ENCODE results near the gene NTNG1.
A peak's percentile ranks its signal among the peaks of the same experiment; 100 is the strongest.

NTNG1 gene

DNA sequence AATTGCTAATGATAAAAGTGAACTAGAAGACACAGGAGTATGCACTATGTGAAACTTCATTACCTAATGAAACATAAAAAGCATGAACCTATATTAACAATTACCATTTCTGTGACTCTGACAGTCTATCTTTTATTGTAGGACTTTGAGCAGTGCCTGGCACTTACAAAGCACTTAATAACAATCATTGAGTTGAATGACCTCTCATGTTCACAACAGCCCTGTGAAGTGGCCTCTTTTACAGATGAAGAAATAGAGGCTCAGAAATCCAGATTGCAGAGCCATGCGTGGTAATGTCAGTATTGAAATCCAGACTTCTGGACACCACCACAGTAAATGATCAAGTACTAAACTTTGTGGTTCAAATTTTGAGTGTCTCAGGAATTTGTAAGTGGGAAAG is 326.4 kb downstream of the NTNG1 start:
- TF ChIP-seq, protein P1, sequence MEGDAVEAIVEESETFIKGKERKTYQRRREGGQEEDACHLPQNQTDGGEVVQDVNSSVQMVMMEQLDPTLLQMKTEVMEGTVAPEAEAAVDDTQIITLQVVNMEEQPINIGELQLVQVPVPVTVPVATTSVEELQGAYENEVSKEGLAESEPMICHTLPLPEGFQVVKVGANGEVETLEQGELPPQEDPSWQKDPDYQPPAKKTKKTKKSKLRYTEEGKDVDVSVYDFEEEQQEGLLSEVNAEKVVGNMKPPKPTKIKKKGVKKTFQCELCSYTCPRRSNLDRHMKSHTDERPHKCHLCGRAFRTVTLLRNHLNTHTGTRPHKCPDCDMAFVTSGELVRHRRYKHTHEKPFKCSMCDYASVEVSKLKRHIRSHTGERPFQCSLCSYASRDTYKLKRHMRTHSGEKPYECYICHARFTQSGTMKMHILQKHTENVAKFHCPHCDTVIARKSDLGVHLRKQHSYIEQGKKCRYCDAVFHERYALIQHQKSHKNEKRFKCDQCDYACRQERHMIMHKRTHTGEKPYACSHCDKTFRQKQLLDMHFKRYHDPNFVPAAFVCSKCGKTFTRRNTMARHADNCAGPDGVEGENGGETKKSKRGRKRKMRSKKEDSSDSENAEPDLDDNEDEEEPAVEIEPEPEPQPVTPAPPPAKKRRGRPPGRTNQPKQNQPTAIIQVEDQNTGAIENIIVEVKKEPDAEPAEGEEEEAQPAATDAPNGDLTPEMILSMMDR (IDR thresholded peaks at IDR 0.05), result no peak

DNA sequence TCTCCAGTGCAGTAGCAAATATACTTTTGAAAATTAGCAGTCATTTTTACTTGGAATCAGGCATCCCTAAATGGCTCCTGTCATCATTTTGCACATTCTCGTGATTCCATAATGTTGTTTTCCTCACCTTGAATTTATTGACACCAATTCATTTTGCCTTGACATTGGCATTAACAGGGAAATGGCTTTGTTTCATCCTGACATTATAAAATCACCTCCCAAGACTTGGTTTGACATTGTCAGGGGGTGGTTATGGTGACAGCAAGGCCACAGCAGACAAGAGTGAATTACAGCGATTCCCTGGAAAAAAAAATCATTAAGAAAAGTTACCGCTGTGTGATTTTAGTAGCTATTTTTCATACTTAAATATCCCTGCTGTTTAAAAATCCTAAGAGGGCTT is 327.0 kb downstream of the NTNG1 start:
- TF ChIP-seq, protein P1 (IDR thresholded peaks at IDR 0.05), result no peak

DNA sequence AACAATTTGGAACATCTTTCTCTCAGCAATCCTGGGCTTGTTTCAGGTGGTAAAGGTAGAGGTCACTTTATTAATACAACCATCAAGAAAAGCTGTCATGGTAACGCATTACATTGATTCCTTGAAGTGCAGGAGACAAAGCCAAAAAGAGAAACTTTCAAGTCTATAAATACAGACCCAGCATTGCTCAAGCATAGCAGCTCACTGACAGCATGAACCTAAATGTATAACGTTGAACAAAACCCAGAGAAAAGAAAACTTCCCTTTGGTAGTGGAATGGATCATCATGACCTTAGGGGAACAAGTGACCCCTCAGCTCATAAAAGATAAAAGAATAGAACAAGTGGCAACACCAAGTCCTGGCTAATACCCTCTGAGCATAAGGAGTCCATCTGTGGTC is 332.2 kb downstream of the NTNG1 start:
- TF ChIP-seq, protein P1 (IDR thresholded peaks at IDR 0.05), result no peak

DNA sequence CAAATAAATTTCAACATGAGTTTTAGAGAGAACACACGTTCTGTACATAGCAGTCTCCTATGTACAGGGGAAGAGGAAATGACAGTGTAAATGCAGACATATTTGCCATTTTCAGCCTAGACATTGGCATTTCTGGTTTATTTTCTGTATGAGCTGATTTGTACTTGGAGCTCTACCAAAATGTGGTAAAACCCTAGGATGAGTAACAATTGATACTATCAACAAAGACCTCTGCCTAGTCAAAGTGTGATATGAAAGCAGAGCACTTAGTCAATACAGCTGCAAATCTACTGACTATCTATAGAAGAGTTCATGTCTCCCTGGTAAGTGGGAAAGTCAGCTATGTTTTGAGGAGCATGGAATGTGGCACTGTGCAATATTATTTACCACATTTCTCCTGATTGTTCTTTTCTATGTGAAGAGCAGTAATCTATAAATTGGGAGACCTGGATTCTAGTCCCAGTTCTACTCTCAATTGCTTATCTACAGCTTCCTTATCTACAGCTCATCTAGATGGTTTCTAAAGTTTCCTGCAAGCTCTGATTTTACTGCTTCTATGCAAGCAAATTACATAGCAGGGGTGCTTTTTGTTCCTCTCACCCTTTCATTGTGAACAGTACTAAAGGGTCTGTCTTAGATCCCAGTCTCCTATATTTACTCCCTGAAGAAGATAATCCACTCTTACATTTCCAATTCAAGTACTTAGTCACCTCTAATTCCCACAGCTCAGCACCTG is 334.2 kb downstream of the NTNG1 start:
- TF ChIP-seq, protein P1 (IDR thresholded peaks at IDR 0.05), result no peak

DNA sequence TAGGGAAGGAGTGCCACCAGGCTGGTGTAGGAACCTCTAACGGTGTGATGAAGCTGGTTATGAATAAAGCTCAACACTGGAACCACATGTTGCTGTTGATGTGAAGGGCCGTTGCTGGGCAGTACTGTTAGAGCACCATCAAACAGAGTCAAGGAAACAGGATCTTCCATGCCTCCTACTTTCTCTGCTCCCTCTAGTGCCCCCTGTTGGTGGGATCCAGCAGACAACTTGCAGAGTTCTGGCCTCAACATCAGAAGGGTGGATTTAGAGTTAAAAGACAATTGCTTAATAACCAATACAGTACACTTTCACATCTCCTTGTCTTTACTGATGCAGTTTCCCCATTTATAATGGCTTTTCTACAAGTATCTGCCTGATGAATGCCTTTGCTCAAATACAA is 336.4 kb downstream of the NTNG1 start:
- TF ChIP-seq, protein P1 (IDR thresholded peaks at IDR 0.05), result peak; percentile 35; the same call in 1 of the 2 replicates

DNA sequence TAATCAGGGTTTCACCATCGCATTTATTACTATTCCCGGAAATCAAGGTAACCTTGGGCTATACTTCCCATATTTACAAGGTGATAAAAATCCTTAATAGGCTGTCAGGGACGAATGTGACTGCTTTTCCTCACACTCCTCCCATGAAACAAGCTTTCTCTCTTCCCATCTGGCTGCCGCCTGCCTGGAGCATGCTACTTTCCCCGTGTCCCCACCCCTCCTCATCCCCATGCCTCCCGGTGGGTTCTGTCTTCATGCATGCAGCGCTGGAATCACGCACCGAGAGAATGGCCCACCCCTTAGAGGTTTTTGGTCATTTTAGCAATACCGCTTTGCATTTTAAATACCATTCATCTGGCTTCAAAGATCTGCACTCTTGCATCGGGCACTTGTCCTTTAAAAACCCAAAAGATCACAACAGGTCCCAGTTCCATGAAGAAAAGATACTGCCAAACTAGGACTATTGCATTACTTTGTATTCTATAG is 339.1 kb downstream of the NTNG1 start:
- TF ChIP-seq, protein P1 (IDR thresholded peaks at IDR 0.05), result no peak

DNA sequence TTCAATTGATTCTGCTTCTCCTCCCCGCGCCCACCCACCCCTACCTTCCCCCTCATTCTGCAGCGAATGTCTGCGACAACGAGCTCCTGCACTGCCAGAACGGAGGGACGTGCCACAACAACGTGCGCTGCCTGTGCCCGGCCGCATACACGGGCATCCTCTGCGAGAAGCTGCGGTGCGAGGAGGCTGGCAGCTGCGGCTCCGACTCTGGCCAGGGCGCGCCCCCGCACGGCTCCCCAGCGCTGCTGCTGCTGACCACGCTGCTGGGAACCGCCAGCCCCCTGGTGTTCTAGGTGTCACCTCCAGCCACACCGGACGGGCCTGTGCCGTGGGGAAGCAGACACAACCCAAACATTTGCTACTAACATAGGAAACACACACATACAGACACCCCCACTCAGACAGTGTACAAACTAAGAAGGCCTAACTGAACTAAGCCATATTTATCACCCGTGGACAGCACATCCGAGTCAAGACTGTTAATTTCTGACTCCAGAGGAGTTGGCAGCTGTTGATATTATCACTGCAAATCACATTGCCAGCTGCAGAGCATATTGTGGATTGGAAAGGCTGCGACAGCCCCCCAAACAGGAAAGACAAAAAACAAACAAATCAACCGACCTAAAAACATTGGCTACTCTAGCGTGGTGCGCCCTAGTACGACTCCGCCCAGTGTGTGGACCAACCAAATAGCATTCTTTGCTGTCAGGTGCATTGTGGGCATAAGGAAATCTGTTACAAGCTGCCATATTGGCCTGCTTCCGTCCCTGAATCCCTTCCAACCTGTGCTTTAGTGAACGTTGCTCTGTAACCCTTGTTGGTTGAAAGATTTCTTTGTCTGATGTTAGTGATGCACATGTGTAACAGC is 339.9 kb downstream of the NTNG1 start:
- TF ChIP-seq, protein P1 (IDR thresholded peaks at IDR 0.05), result no peak

Data from LNCAP (cell line).